A673 (cell line): ENCODE measurements around the gene FHL2.

Experiments
- CTCF ChIP-seq: fragments of 300-800, 200-600 bp; sonication (generic); conservative IDR thresholded peaks from 2 replicates; pipeline ENCODE4 v1.5.1; 2017; ENCODE audit warnings: low read depth, mild to moderate bottlenecking, antibody characterized with exemption, low read length, moderate library complexity, mixed read lengths
- EZH2 ChIP-seq: fragments of 200-600 bp; sonication (generic); IDR thresholded peaks from 2 replicates; pipeline ENCODE4 v1.6.1; 2017; ENCODE audit warnings: borderline replicate concordance, low read depth, mild to moderate bottlenecking, mixed read lengths, antibody characterized with exemption, low read length; ENCODE audit not compliant: poor library complexity, severe bottlenecking

DNA sequence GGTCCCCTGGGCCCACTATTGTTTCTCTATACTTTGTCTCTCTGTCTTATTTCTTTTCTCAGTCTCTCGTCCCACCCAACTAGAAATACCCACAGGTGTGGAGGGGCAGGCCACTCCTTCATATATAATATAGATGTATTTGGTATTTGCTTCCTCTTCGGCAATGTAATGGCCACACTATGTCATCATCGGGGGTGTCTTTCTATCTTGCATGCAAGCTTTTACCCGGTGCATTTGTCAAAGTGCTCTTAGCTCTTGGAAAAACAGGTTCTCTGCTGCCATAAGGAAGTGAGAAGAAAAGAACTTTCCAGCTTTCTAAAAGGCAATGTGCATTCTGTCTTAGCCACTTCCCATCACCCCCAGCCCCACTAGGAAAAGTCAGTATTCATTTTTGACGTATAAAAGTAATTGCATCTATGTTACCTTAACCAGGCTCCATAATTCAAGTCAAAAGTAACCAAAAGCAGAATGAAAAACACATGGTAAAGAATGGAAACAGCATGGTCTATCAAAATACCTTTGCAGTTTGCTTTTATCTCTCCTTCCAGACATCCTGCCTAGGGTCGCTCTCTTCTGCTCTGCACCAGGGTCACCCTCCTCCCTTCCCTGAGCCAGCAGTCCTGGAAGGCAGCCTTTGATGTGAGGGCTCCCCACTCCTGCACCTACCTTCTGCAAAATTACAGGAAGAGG is 27.2 kb upstream of the FHL2 start:
- TF ChIP-seq CTCF = no peak
- no peak for TF ChIP-seq EZH2
